Erythroblast (primary cell): ENCODE measurements around the gene BDKRB1.
"Not testable (repeated sequence)": the region's sequence is repeated elsewhere in the genome, so short reads cannot be mapped to it uniquely, and the experiment has no call there.

Experiments
- DNase-seq, 2 experiments: peaks; one replicate each; lab custom pipeline; 2025; lab: John Stamatoyannopoulos, UW
- GATA1 ChIP-seq: IDR thresholded peaks from 2 replicates; pipeline ENCODE4 v1.6.1; 2011; ENCODE audit warnings: low read depth, mild to moderate bottlenecking, control low read depth, low read length, moderate library complexity
- POLR2A ChIP-seq: IDR thresholded peaks from 2 replicates; pipeline ENCODE4 v1.6.1; 2011; ENCODE audit warnings: mild to moderate bottlenecking, low read length

Gene BDKRB1

DNA sequence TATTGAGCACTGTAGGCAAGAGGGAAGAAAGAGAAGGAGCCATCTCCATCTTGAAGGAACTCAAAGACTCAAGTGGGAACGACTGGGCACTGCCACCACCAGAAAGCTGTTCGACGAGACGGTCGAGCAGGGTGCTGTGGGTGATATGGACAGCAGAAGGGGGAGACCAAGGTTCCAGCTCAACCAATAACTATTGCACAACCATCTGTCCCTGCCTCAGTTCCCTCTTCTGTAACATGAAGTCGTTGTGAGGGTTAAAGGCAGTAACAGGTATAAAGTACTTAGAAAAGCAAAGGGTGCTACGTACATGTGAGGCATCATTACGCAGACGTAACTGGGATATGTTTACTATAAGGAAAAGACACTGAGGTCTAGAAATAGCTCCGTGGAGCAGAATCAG, 13.9 kb upstream of the BDKRB1 start:
- TF ChIP-seq GATA1, result no peak
- TF ChIP-seq POLR2A, result no peak
- no peak for DNase-seq

DNA sequence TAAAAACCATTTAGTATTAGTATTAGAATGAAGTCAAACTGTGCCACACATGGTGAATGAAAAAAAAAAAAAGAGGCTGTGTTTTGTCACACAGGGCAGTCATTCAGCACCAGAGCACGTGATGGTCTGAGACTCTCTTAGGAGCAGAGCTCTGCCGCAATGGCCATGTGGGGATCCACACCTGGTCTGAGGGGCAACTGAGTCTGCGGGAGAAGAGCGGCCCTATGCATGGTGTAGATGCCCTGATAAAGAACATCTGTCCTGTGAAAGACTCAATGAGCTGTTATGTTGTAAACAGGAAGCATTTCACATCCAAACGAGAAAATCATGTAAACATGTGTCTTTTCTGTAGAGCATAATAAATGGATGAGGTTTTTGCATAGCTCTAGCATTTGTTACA, 12.2 kb upstream of the BDKRB1 start:
- DNase-seq, result no peak
- TF ChIP-seq GATA1 (no peak), POLR2A (no peak)

DNA sequence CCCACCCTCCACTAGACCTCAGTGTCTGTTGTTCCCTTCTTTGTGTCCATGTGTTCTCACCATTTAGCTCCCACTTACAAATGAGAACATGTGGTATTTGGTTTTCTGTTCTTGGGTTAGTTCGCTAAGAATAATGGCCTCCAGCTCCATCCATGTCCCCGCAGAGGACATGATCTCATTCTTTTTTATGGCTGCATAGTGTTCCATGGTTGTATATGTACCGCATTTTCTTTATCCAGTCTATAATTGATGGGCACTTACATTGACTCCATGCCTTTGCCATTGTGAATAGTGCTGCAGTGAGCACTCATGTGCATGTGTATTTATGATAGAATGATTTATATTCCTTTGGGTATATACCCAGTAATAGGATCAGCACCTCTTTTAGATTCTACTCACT, 10.9 kb upstream of the BDKRB1 start:
- DNase-seq, result not testable (repeated sequence)

DNA sequence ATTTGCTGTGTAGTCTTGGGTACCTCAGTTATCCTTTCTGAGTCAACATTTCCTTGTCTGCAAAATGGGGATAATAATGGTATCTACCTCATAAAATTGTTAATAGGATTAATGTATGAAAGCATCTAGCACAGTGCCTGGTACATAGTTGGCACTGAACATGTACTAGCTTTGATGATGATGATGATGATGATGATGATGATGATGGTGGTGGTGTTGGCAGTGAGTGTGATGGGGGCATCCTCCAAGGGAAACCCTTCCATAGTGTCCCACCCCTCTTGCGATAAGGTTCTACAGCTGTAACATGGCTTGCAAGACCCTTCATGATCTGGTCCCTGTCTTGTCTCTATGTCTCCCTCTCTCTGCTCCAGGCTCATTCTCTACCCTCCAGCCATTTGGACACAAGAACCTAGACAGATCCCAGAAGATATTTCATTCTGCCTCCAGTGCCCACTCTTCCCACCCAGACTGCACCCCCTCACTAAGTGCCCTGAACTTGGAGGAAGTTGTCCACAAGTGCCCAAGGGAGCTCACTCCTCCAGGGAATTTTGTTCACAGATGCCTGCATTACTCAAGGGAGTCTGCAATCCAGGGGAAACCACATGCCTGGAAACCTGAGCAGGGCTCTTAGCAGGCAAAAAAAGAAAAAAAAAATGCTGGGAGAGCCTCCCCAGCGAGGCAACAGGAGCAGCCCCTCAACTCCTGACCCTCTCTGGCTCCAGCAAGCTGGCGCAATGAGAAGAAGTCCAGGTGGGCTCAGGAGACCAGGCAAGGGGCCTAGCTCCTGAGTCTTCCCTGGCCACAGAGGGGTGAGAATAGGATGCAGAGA, 10.1 kb upstream of the BDKRB1 start:
- TF ChIP-seq GATA1 (no peak), POLR2A (no peak)
- DNase-seq, result no peak

DNA sequence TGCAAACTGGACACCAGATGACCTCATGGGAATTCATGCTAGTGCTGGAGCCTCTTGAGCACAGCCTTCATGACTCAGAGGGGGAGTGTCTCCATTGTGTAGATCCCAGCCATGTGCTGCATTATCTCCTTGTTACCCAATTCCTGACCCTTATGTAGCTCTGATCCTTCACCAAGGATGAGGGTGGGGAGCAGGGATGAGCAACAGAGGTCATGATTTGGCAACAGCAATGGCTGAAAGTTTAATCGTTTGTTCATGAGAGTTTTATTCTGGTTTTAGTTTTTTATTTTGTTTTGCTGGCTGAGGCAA, 9.5 kb upstream of the BDKRB1 start:
- no peak for DNase-seq
- TF ChIP-seq POLR2A, result no peak
- TF ChIP-seq GATA1, result no peak

DNA sequence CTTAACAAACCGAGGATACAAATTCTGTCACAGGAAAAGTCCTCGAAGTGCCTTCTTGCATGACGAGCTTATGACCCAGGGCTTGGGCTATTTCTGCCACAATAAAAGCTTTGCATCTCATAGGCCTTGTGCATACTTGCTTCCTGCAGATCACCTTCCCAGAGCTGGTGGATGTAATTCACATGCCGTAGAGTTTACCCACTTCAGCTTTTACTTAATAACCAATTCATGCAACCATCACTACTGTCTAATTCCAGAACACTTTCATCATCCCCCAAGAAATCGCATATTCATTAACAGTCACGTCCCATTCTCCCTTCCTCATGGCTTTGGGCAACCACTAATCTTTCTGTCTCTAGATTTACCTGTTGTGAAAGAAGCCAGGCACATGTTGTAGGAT, 9.0 kb upstream of the BDKRB1 start:
- TF ChIP-seq GATA1, result no peak
- no peak for TF ChIP-seq POLR2A
- DNase-seq, result no peak

DNA sequence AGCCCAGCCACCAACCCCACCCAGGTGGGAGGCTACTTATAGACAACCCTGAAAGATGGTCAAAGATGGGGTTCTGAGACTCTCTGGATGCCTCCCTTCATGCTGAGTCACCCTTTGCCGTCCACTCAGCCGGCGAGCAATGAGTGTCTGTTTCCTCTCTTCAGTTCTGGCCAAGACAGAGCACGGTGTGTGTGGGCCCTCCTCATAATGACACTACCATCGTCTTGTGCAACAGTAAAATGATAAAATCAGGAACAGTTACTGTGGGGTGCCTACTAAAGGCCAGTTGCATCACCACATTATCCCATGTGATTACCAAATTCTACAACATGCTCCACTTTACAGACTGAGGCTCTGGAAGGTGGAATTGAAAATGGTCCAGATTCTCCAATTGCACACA, 7.0 kb upstream of the BDKRB1 start:
- DNase-seq, result peak in 1 of 2 experiments; percentile 6
- TF ChIP-seq GATA1 (no peak), POLR2A (no peak)

DNA sequence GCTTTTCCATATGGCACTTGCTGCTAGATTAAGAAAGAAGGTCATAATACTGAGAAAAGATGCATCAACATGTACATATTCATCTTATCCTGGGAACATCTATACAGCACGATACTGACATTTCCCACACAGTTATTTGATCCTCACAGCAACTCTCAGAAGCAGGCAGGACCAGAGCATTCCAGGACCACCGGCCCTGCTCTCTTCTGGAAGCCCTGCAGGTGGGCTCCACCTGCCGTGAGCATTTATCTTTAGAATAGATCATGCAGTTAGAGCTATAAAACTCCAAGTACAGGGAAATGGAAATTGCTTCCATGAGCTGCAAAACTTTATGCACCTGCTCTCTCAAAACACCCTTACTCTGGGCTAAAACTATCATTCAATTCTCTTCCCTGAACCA, 5.5 kb upstream of the BDKRB1 start:
- TF ChIP-seq GATA1, result no peak
- TF ChIP-seq POLR2A, result no peak
- DNase-seq, result no peak

DNA sequence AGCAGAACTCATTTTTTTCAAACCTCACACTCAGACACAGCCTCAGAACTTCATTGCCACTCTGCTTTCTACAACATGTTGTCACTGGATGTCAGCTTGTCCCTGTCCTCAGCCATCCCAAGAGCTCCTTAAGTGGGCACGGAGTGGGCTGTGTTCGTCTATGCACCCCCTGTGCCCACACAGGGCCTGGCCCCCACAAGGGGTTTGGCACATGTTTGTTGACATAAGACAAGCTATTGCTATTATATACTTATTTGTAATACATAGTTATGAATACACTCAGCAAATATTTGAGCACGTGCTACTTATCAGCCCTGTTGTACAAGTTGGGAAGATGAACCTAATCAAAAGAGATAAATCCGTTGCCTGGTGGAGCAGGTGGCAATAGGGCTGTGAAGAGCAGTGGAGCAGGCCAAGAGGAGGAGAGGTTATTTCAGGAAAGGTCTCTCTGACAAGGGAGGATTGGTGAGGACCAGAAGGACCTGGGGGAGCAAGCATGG, 4.3 kb upstream of the BDKRB1 start:
- TF ChIP-seq POLR2A (no peak), GATA1 (no peak)
- DNase-seq, result no peak

DNA sequence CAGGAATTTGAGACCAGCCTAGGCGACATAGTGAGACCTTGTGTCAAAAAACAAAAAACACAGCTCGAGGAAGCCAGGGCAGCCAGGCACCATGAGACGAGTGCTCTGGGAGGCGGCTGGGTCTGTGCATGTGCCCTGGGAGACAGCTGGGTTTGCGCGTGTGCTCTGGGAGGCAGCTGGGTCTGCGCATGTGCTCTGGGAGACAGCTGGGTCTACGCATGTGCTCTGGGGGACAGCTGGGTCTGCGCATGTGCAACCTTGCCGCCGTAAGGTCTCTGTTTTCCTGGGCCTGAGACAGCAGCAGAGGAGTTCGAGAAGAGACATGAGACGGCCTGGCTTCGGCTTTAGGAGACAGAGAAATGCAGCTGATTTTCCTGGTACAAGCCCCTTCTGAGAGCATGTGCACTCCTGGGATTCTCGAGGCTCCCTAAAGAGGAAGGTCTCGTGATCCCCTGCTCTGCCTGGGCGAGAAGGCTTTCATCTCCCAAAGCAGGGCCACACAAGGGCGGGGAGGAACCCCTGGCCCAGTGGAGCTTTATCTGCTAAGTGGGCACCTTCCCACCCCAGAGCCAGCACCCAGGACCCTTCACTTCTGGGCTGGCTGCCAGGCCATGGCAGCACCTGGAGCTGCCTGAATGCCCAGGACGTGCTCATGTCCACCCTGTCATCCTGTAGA, 3.5 kb upstream of the BDKRB1 start:
- DNase-seq, result no peak
- TF ChIP-seq GATA1, result no peak
- TF ChIP-seq POLR2A, result no peak

DNA sequence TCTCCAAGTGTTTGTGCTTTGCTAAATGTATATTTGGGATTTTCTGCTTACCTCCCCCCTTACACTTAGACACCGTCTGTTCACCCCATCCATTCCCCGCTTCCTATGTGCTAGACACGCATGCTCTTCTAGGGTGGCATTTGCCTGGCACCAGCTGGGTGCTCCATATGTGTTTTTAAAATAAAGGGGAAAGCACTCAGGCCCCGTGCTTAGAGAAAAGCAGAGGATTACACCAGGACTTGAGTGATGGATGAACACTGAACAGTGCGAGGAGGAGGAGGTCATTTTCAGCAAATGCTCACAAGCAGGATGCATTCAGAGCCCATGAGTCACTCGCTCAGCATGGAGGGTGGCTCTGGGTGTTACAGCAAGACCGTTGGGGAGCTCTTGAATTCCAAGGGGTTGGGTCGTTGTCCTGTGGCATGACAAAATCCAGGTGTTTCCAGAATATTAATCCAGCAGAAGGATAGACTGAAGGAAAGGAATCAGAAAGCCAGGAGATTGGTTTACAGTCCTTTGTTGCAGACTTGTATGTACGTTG, 2.9 kb upstream of the BDKRB1 start:
- TF ChIP-seq GATA1 (no peak), POLR2A (no peak)
- no peak for DNase-seq

DNA sequence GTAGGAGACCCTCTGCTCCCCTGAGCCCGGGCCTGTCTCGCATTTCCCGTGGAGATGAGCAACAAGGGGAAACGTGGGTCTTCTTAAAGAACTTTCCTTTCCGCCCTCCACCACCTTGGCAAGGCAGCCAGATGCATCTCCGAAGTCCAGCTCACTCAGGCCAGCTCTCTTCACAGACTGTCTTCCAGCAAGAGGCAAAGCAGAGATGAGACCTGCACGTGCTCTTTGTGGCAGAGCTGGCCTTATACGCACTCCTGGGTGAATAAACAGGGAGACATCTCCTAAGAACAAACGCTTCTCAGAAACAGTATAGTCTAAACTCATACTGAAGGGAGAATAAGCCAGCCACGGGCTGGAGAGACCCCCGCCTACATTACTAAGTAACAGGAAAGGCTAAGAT, 1.3 kb upstream of the BDKRB1 start:
- DNase-seq, result no peak
- TF ChIP-seq GATA1 (no peak), POLR2A (no peak)

DNA sequence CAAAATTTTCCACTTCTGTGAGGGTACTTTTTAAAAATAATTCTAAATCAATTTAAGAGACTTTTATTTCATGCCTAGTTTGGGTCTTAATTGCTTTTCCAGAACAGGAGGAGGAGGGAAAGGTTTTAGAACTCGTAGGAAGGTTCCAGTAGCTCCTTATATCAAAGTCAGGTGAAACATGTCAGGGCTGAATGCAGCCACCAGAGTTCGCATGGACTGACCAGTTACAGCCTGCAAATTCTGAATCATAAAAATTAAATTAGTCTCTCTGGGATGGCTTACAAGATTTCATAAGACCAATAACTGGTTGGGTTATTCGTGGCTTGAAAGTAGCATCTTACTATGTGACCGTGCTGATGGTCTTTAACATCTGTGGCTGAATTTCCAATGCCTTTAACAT, 397 bp downstream of the BDKRB1 start:
- no peak for DNase-seq
- TF ChIP-seq GATA1 (no peak), POLR2A (no peak)

DNA sequence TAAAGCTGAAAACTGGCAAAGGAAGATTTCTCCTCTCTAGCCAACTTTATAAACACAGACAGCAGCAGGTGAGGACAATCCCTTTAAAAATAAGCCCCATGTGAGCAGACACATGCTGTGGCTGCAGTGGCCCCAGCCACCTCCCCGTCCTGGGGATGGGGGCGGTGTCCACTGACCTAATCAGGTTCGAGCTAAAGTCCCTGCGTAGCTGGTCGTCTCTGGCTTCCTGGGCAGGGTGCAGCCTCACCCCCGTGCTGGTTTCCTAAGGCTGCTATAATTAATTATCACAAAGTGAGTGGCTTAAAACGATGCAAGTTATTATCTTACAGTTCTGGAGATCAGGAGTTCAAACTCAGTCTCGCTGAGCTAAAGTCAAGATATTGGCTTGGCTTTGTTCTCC, 1.0 kb downstream of the BDKRB1 start:
- DNase-seq, result no peak
- no peak for TF ChIP-seq GATA1
- TF ChIP-seq POLR2A, result no peak
